ENCODE data around the gene GRID2IP. TPM values are rescaled to one million over a fixed set of nuclear protein-coding genes. Genes with fewer than 3 reads are reported as not detected.

GRID2IP gene
- total and polyA plus RNA-seq, 2 of the 8 experiments (the other 6 are each of a cell fraction or from before 2014, with no cell fraction given), result 0.80 to 1.3 TPM

- H2BK15ac ChIP-seq (ENCODE audit: low read length), result no peak overlapping the region
- no peak overlapping the region for H4K91ac ChIP-seq (replicated peaks; ENCODE audit: insufficient read length, low read length)
- TF ChIP-seq TEAD4 (IDR thresholded peaks at IDR 0.05; ENCODE audit: low read depth, low read length), result no peak
- no peak for TF ChIP-seq TBP (IDR thresholded peaks at IDR 0.05; ENCODE audit: low read depth, low read length)
- TF ChIP-seq CREB1 (IDR thresholded peaks at IDR 0.05), result no peak
- no peak overlapping the region for H3K9ac ChIP-seq (replicated peaks in 1 of 4; ENCODE audit: extremely low read depth in 1 of 4, low read depth in 3 of 4, low read length in 3 of 4)
- H3K27me3 ChIP-seq (replicated peaks in 1 of 4; ENCODE audit: control insufficient read depth in 3 of 4, extremely low read depth in 1 of 4, insufficient read depth in 3 of 4, low read length in 3 of 4), result no peaks in the 10 kb centered on the region; a peak in 1 of 7 replicates
- H3K4me2 ChIP-seq (ENCODE audit: insufficient read depth in 1 of 2, low read depth in 2 of 2, low read length in 2 of 2), result no peak overlapping the region
- no peak overlapping the region for H3K27ac ChIP-seq (ENCODE audit: low read depth, low read length)
- 85% methylated on average over 4 of the region's 4 CpGs; no CpG with 5 or more reads in 1 of the 2 experiments for WGBS, 2 experiments (ENCODE audit: extremely low coverage in 1 of 2, insufficient coverage in 1 of 2, insufficient read length in 1 of 2, insufficient replicate concordance in 2 of 2, low coverage in 1 of 2, low lambda C conversion rate in 2 of 2, missing lambda C conversion rate in 1 of 2)
- no peaks in the 10 kb centered on the region for H3K23me2 ChIP-seq (ENCODE audit: low read depth, low read length)
- H3K4ac ChIP-seq (replicated peaks; ENCODE audit: insufficient read length, low read depth, low read length), result no peak overlapping the region
- H4K20me1 ChIP-seq (replicated peaks in 1 of 2; ENCODE audit: control insufficient read depth in 1 of 2, insufficient read depth in 2 of 2, low read length in 2 of 2), result no peaks in the 10 kb centered on the region
- H4K5ac ChIP-seq (ENCODE audit: insufficient read length, low read depth, low read length), result no peak overlapping the region
- POLR2A ChIA-PET (ENCODE audit: partially characterized antibody), result no interaction called here
- no peak overlapping the region for H2BK5ac ChIP-seq (ENCODE audit: low read depth, low read length)
- no peak overlapping the region for H4K8ac ChIP-seq (ENCODE audit: extremely low read depth, insufficient read depth, low read length)
- no peaks in the 10 kb centered on the region for H3K79me1 ChIP-seq (ENCODE audit: low read depth, low read length)
- no peak overlapping the region for H2AFZ ChIP-seq (ENCODE audit: low read length)
- H3K18ac ChIP-seq (ENCODE audit: extremely low read depth, low read length), result no peak overlapping the region
- H3K9me3 ChIP-seq (ENCODE audit: insufficient read depth in 2 of 2, low read depth in 1 of 2, low read length in 1 of 2), result no peaks in the 10 kb centered on the region
- no peak overlapping the region for H3K23ac ChIP-seq (ENCODE audit: insufficient read length)
- no peaks in the 10 kb centered on the region for H3K36me3 ChIP-seq (ENCODE audit: control insufficient read depth in 2 of 4, insufficient read depth in 4 of 4, low read length in 3 of 4)
- no peaks in the 10 kb centered on the region for H3K79me2 ChIP-seq (ENCODE audit: control insufficient read depth in 1 of 2, insufficient read depth in 2 of 2, low read length in 2 of 2)
- CTCF ChIA-PET (ENCODE audit: partially characterized antibody), result interaction anchor here (1.4 to 2.0 kb wide), 3 partner anchors 9 to 50 kb away, joined by 3 to 9 read pairs (median 5); no protein-coding TSS in a partner anchor
- H3K4me1 ChIP-seq (replicated peaks in 1 of 4; ENCODE audit: control insufficient read depth in 3 of 4, insufficient read depth in 4 of 4, low read length in 3 of 4), result no peaks in the 10 kb centered on the region
- no peak overlapping the region for H3K56ac ChIP-seq (replicated peaks; ENCODE audit: insufficient read length, low read depth, low read length)
- no peak overlapping the region for H2BK20ac ChIP-seq (ENCODE audit: low read length)
- no peak overlapping the region for H3K4me3 ChIP-seq (ENCODE audit: extremely low read depth in 1 of 4, insufficient read depth in 2 of 4, low read depth in 3 of 4, low read length in 4 of 4)
- H2BK12ac ChIP-seq (ENCODE audit: low read depth, low read length), result no peak overlapping the region
- no peak overlapping the region for H2BK120ac ChIP-seq (replicated peaks; ENCODE audit: low read depth, low read length)
- no peak for DNase-seq (ENCODE audit: low read depth in 1 of 2, low spot score in 2 of 2)
- no peak overlapping the region for H2AK5ac ChIP-seq (ENCODE audit: low read depth, low read length)
- no peak for FAIRE-seq
- no peak overlapping the region for H3K14ac ChIP-seq (ENCODE audit: insufficient read length)
Observed at GRCh38 chr7:6565655-6566054, 14.4 kb upstream of the GRID2IP start.
